Neural progenitor cell (in vitro differentiated cells): ENCODE measurements around the gene AGA.

Source experiments
- CTCF ChIP-seq: fragments of 200-600 bp; sonication (generic); IDR thresholded peaks from 2 replicates; pipeline ENCODE4 v1.5.1; 2017; ENCODE audit warnings: antibody characterized with exemption, mild to moderate bottlenecking
- EZH2 ChIP-seq: fragments of 200-600 bp; sonication (generic); IDR thresholded peaks from 2 replicates; pipeline ENCODE4 v1.6.1; 2017; ENCODE audit warnings: antibody characterized with exemption, mild to moderate bottlenecking, moderate library complexity

- TF ChIP-seq EZH2, result no peak
- TF ChIP-seq CTCF, result no peak
These were observed 38.6 kb upstream of the AGA start for GRCh38 chr4:177480795-177481194.
